GM12891 (cell line): ENCODE measurements around the gene B4GALT5.

Experiments used
- POLR2A ChIP-seq: IDR thresholded peaks from 2 replicates; pipeline ENCODE4 v1.6.1; 2011; ENCODE audit warnings: low read depth, low read length, control low read depth
- POLR2AphosphoS5 ChIP-seq: IDR thresholded peaks from 2 replicates; pipeline ENCODE4 v1.6.1; 2011; ENCODE audit warnings: low read depth, low read length, control low read depth
- SPI1 ChIP-seq: IDR thresholded peaks from 2 replicates; pipeline ENCODE4 v1.6.1; 2011; ENCODE audit warnings: low read depth, low read length, control low read depth
- TAF1 ChIP-seq: IDR thresholded peaks from 2 replicates; pipeline ENCODE4 v1.6.1; 2011; ENCODE audit warnings: low read depth, low read length, control low read depth

GRCh38 chr20:49687595-49688567 lies 25.8 kb downstream of the B4GALT5 start:
- TF ChIP-seq POLR2A (no peak), TAF1 (no peak), POLR2AphosphoS5 (no peak), SPI1 (no peak)
